GM18511 (cell line): ENCODE data around the gene LRRC3C.
"Not testable (repeated sequence)": the region's sequence is repeated elsewhere in the genome, so short reads cannot be mapped to it uniquely, and the experiment has no call there.

ENCODE experiments used
- ATAC-seq: cut with Tn5 transposase; IDR thresholded peaks from one replicate; pipeline ENCODE4 v1.9.1; 2021; ENCODE audit warnings: mild to moderate bottlenecking, moderate library complexity; ENCODE audit not compliant: unreplicated experiment

The LRRC3C gene, protein sequence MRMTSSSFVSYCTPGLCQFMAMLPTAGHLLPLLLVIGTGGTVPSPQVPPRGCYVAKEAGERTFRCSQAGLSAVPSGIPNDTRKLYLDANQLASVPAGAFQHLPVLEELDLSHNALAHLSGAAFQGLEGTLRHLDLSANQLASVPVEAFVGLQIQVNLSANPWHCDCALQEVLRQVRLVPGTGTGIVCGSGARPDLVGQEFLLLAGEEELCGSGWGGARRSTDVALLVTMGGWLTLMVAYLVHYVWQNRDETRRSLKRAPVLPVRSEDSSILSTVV

DNA sequence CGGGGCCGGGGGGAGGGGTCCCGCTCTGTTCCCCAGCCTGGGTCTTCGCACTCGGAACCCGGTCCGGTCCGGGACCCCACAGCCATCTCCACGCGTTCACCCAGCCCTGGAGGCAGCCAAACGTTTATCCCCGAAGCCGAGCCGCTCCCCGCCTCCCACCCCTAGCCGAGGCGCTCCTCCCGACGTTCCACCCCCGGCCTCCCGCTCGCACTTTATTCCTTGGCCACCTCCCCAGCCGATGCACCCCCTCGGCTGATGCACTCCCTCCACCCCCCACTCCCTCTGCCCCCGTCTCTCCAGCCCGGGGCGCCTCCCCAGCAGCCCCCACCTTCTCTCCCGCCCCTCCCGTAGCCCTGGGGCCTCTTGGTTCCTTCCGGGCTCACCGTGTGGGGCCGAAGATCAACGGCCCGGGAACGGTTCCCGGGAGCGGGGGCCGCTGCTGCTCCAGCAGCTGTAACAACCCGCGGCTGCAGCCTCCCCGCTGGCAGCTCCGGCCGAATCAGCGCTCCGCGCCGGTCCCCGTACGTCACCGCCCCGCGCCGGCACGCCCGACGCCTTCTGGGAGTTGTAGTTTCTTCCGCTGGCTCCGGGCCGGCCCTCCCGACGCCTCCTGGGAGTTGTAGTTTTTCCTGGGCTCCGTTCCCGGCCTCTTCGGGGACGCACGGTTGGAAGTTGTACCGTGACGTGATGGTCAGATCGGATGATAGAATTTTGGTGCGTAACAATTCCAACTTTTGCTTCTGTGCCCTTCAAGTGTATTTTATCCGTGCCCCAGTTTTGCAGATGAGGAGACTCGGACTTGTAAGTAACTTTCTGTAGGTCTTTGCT lies at the start of gene LRRC3C, which contains the start of gene ORMDL3:
LRRC3C (plus strand) TSS at position 632 of the 828 bp plus-strand sequence. CDS start 13,792 bp downstream, outside the sequence.
ORMDL3 (minus strand) TSS at position 501 of the 828 bp plus-strand sequence. CDS start 3,398 bp downstream, outside the sequence.
- ATAC-seq = peak; percentile 74

DNA sequence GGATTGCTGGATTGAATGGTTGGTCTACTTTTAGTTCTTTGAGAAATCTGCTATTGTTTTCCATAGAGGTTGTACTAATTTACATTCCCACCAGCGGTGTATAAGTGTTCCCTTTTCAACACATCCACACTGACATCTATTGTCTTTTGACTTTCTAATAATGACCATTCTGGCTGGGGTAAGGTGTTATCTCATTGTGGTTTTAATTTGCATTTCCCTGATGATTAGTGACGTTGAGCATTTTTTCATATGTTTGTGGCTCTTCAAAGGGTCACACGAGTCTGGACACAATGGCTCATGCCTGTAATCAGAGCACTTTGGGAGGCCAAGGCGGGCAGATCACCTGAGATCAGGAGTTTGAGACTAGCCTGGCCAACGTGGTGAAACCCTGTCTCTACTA lies 41.4 kb upstream of the LRRC3C start:
- ATAC-seq = not testable (repeated sequence)

DNA sequence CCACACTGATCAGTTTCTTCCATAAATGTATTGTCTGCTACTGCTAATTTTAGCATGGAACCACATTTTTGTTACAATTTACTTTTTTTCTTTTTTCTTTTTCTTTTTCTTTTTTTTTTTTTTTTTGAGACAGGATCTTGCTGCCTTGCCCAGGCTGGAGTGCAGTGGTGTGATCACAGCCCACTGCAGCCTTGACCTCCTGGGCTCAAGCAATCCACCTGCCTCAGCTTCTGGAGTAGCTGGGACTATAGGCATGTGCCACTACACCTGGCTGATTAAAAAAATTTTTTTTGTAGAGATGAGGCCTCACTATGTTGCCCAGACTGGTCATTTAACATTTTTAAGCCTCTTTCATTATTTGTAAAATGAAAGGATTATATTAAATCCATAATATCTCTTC lies 40.5 kb upstream of the LRRC3C start:
- no peak for ATAC-seq

DNA sequence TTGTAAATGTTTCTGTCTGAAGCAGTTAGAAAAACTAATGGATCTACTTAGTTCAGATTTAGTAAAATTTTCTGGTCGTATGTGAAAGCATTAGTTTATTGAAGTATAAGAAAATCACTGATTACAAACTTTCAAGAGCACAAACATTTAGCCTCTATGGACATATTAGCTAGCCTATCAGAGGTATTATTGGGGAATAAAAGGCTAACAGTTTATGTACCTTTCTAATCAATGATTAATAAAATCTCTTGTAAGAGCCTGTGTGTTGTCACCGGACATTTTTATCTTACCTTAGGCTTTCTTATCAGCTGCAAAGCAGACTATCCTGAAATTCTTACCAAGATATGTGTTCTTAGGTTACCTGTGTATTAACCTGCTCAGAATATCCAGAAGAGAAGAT lies 38.3 kb upstream of the LRRC3C start:
- no peak for ATAC-seq

DNA sequence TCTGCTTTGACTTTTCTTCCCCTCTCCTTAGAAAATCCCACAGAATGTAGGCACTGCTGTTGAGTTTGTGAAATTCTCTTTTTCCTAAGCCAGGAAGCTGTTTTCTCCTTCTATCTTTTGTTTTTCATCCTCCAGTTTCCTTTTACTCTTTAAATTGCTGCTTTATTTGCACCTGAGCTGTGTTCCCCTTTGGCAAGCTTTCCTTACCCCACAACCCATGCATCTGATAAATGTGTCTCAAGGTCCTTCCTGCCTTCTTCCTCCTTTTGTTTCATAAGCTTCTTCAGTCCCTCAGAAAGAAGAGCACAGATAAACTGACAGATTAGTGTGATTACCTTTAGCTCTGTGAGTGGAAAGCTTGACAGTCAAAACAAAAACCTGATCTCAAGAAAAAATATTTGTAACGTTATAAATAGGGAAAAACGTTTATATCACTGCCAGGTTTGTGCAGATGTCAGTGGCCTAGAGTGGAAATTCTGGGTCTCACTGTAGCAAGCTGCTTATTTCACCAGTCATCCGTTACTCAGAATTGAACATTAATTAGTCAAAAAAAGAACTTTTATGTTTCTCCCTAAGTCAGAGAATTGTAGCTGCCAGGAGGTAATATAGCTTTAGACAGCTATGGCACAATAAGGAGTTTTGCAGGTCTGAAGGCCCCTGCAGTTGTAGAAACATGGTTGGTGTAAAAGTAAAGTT lies 32.7 kb upstream of the LRRC3C start:
- no peak for ATAC-seq

DNA sequence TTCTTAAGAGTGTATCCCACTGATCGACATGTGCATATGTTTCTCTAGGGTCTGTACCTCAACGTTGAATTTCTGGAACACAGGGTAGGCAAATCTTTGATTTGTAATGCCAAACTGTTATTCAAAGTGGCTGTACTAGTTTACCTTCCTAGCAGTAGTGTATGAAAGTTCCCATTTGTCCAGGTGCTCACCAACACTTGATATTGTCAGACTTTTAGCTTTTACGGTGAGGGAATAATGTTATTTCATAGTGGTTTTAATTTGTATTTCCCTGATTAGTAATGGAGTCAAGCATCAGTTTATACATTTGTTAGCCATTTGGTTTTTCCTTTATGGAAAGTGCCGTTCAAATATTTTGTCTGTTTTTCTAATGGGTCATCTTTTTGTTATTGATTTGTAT lies 29.4 kb upstream of the LRRC3C start:
- ATAC-seq = no peak

DNA sequence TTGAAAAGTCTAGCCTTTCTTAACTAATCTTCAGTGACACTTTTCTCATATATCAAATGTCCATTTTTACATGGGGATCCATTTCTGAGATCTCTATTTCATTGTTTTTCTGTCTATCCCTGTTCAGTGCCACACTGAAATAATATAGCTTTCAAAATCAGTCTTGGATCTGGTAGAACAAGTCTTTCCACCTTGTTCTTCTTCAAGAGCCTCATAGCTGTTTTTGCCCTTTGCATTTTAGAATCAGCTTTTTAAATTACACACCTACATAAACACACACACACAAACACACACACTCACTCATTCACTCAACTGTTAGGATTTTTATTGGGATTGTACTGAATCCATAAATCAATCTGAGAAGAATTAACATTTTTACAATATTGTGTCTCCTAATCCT lies 28.3 kb upstream of the LRRC3C start:
- no peak for ATAC-seq

DNA sequence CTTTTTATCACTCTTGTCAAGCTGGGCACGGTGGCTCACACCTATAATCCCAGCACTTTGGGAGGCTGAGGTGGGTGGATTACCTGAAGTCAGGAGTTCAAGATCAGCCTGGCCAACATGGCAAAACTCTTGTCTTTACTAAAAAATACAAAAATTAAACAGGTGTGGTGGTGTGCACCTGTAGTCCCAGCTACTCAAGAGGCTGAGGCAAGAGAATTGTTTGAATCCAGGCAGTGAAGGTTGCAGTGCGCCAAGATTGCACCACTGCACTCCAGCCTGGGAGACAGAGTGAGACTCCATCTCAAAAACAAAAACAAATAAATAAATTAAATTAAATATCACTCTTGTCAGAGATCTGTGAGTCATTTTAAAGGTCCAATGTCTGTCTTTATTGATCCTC lies 25.5 kb upstream of the LRRC3C start:
- not testable (repeated sequence) for ATAC-seq

DNA sequence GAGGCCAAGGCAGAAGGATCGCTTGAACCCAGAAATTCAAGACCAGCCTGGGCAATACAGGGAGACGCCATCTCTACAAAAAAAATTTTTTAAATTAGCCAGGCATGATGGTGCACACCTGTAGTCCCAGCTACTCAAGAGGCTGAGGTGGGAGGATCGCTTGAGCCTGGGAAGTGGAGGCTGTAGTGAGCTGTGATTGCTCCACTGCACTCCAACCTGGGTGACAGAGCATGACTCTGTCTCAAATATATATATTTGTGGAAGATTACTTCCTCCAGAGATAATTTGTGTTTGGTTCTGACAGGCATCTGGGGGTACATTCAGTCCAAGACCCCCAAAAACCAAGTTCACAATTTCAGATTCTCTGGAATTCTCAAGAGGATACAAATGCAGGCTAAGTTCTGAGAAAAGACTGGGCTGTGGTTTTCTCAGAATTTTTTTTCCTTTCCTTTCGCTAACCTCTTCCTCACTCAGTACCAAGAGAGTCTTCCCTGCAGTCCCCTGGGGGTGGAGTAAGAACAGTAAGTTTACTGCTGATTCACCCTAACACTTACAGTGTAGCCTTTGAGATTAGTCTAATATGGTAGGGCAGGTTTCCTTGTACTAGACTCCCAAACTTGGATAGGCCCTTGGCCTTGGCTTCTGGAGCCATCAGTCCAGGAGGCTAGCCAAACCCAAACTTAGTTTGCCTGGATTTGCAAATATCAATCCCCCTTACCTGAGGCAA lies 24.2 kb upstream of the LRRC3C start:
- ATAC-seq = no peak

DNA sequence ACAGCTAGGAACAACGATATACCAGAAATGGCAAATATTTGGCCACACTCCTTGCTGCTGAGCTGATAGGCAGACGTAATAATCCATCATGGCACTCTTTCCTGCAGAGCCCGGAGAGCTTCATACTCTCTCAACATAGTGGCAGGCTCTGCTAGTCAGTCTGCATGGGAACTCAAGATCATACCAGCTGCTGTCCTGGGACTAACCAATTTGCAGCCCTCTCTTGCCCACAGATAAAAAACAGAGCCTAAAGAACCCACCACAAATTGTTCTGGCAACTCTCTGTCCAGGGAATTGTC lies 22.6 kb upstream of the LRRC3C start:
- ATAC-seq = no peak

DNA sequence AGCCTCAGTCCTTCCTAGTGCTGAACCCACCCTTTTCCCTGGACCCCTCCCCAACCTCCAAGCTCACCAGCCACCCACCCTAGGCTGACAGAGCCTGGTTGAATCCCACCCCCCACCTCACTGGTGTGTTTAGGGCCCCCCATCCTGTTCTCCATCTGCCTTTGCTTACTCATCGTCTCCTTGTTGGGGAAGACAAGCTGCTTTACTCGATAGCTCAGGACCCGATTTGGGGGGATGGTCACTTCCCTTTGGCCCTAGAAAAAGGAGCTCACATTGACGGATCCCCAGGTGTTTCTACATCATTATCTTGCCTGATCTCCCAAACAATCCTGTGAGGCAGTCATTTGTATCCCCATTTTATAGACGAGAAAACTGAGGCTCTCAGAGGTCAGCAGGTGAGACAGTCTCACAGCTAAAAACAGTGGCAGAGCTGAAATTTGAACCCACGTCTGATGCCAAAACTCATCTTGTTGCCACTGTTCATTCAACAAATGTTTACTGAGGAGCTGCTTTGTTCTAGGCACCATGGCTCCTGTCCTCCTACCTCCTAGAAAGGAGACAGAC lies 18.7 kb upstream of the LRRC3C start:
- ATAC-seq = no peak

DNA sequence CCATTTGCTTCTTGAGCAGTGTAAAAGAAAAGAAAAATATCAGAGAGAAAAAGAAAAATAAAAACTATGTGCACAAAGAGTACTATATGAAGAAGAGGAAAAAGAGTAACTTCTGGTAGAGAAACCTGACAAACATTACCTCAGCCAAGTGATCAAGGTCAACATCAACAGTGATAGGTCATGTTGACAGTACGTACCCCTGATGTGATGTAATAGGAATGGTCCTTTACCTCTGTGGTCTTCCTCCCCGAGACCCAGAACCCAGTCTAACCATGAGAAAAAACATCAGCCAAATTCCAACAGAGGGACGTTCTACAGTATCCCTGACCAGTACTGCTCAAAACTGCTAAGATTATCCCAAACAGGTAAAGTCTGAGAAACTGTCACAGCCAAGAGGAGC lies 13.5 kb upstream of the LRRC3C start:
- no peak for ATAC-seq

DNA sequence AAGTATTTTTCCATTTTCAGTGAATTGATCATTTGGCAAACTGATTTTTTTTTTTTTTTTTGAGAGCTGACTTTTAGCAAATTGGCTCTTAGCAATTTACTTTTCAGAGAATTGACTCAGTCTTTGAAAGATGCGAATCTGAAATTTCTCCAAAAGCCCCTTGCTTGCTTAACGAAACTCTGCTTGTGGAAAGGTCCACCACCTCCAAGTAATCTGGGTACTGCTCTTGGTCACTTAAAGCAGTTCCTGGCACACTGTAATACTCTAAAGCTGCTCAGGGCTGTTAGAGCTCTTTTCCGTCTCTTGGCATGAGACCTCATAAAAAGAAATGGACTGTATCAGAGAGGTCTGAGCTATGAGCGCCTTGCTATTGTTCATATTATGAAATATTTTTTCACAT lies 12.0 kb upstream of the LRRC3C start:
- no peak for ATAC-seq

DNA sequence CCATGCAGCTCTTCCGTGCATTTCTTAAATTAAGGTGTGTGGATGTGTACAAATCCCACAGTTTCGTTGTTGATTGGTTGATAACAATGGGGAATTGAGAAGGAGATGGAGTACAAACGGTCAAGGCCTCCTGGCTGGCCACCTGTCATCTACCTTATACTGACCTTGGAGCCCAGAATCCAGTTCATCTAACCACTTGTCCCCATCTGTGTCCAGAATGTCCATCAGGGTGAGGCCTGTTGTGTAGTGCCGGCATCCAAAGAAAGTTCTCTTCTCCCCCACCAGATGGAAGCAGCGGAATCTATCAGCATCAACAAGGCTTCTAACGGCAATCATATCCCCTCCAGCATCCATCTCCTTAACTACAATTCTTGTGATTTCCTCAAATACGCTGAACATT lies 10.6 kb upstream of the LRRC3C start:
- ATAC-seq = no peak

DNA sequence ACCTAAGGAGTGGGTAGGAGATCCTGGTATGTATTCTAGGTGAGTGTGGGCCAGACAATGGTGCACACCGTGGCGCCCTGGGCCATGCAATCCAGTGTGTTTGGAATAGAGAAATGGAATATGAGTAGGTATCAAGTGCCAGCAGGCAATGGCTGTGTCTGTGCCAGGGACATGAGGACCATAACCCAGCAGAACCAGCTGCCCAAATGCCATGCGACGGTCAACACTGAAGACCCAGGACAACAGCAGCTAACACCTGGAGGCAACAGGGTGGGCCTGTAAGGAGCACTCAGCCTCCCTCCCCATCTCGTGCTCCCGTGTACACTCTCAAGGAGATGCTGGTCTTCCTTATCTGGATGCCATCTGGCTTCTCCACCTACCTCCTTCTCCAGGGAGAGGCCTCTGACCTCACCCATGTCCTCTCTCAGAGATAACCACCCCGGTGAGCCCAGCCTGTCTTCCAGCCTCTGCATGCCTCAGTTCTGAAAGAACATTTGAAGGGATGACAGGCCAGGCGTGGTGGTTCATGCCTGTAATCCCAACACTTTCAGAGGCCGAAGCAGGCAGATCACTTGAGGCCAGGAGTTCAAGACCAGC lies 8.3 kb upstream of the LRRC3C start:
- no peak for ATAC-seq

DNA sequence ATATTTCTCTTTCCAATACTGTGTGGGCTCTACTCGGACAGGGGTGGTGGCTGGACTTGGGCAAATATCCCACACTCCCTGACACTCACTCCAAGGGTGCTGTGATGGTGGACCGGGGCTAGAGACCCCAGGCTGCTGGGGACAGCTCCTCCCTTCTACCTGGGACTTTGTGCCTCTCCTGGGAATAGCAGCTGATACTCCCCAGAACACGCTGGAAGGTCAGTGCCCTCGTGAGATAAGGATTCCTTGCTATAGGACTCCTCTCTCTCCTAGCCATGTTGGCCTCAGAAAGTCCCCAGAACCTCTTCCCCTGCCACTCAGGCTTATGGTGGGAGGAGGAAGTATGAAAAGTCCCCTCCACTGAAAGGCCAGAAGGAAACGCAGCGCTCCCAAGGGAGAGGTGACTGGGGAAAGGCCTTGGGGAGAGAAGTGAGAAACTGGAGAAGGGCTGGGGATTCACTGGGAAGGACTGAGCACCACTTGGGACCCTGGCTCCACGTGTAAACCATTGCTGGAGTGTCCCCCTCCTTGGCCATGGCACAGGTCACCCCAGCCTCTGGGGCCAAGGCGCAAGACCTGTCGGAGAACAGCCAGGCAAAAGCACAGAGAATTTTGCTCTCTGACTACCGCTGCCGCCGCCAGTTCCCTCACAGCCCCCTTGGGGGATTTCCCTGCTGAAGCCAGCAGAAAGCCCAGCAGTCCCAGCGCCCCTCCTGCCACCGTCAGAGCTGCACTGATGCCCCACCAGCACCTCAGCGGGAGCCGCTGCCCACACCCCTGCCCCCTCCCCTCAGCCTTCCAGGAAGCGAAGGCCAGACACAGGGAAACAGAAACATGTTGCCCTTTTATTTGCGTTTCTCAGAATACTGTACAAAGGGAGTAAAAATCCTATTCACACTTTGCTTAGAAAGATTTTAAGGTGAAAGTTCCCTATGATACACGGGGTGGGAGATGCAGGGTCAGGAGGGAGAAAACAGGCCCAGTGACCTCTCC lies 7.0 kb upstream of the LRRC3C start:
- no peak for ATAC-seq

DNA sequence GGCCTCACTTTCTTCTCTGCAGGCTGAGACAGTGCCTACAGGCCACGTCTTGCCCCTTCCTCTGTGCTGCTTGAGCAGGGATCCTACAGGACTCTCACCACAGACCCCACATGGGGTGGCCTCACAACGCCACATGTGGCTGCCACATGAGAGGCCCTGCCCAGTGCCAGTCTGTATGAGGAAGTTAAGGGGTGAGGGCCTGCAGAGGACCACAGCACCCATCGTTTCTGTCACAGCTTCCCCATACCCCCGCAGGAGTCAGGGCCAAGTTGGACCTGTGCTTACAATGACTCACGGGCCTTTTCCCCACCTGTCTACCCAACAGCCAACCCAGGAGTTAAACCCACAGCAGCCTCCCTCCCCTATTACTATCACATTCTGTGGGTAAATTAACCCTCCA lies 6.2 kb upstream of the LRRC3C start:
- ATAC-seq = no peak

DNA sequence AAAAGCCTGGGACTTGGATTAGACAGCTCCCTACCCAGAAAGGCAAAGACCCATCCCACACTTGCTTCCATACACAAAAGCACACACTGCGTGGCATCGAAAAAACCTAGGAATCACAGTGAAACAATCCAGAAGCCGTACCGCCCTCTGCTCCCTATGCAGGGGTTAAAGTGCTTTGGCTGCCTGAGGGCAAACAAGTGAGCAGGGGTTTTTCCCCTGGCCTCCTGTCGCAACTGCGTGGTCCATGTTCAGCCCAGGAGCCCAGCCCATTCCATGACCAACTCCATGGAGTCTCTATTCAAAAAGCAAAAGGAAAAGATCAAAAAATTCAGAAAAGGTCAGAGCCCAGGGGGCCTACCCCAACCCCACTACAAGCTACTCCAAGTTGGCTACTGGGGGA lies 5.5 kb upstream of the LRRC3C start:
- no peak for ATAC-seq

DNA sequence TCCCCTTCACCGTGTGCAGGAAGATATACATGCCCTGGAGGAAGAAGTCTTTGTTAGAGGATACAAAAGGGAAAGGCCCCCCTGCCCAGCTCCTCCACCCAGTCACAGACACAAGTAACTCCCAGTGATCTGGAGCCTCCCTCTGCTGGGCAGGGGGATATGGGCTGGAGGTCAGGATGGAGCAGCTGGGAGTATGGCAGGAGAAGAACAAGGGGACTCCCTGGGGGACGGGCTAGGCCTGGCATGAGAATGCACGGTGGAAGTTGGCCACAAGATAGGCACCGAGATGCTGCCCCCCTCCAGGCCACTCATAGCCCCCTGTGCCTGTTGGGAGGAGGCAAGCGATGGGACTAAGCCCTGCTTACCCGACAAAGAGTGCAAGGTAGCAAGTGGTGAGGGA lies 4.3 kb upstream of the LRRC3C start:
- ATAC-seq = no peak
